ENCODE measurements around the gene UNC45A.

DNA sequence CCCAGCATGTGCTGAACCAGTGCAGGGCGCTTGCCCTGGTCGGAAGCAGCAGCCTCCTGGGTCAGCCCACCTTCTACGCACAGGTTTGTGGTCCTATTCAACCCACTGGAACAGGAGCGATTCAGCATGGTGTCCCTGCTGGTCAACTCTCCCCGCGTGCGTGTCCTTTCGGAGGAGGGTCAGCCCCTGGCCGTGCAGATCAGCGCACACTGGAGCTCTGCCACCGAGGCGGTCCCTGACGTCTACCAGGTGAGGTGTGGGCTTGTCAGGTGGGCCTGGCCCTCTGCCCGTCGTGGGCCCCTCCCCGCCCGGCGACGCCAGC lies 23.8 kb upstream of the UNC45A start:
- no peak for TF ChIP-seq CTCF (IDR thresholded peaks at IDR 0.05)
- no peak for TF ChIP-seq POLR2A (IDR thresholded peaks at IDR 0.05)

Data from right lobe of liver (tissue), 4 donors.